Dendritic cell treated with granulocyte-macrophage colony-stimulating factor and Interleukin-4, amounts not matched to agents 40 ng/mL and 50 ng/mL, for 4 days (primary cell): Measurements from ENCODE around the gene STK40.

ENCODE experiments used
- H3K27ac Mint-ChIP-seq: one replicate; pipeline ENCODE4 v1.8.0; 2022; ENCODE audit warnings: mild to moderate bottlenecking, mixed read lengths
- H3K27me3 Mint-ChIP-seq: one replicate; pipeline ENCODE4 v1.8.0; 2022; ENCODE audit warnings: mild to moderate bottlenecking, mixed read lengths
- H3K36me3 Mint-ChIP-seq: one replicate; pipeline ENCODE4 v1.8.0; 2022; ENCODE audit warnings: low read depth, mixed read lengths
- H3K4me1 Mint-ChIP-seq: one replicate; pipeline ENCODE4 v1.8.0; 2022; ENCODE audit warnings: low read depth, mixed read lengths
- H3K4me3 Mint-ChIP-seq: one replicate; pipeline ENCODE4 v1.8.0; 2022; ENCODE audit warnings: mild to moderate bottlenecking, moderate library complexity, mixed read lengths
- H3K9me3 Mint-ChIP-seq: one replicate; pipeline ENCODE4 v1.8.0; 2022; ENCODE audit warnings: mixed read lengths
- intact Hi-C: fragments of 100-400 bp; cut with micrococcal nuclease; formaldehyde crosslinking; loops from one replicate; pipeline ENCODE4 v1.15.0; 2022

Gene STK40

DNA sequence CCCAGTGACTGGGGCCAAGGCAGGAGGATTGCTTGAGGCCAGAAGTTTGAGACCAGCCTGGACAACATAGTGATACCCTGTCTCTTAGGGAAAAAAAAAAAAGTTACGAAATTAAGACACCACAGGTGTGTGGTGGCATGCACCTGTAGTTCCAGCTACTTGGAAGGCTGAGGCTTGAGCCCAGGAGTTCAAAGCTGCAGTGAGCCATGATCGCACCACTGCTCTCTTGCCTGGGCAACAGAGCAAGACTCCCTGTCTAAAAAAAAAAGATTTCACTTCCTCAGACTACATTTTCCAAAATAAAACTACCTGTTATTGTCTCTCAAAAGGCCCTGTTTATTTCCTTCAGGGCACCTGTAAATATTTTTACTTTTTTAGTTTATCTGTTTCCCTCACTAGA, 4.7 kb upstream of the STK40 start:
- no peaks in the 10 kb centered on the region for H3K27me3 Mint-ChIP-seq
- H3K27ac Mint-ChIP-seq = peak overlapping the region; percentile 100
- H3K36me3 Mint-ChIP-seq = peaks cover 61% of the 10 kb centered on the region
- intact Hi-C loops = no loop called here
- H3K9me3 Mint-ChIP-seq = no peaks in the 10 kb centered on the region
- H3K4me3 Mint-ChIP-seq = no peak overlapping the region
- peaks cover 58% of the 10 kb centered on the region for H3K4me1 Mint-ChIP-seq

DNA sequence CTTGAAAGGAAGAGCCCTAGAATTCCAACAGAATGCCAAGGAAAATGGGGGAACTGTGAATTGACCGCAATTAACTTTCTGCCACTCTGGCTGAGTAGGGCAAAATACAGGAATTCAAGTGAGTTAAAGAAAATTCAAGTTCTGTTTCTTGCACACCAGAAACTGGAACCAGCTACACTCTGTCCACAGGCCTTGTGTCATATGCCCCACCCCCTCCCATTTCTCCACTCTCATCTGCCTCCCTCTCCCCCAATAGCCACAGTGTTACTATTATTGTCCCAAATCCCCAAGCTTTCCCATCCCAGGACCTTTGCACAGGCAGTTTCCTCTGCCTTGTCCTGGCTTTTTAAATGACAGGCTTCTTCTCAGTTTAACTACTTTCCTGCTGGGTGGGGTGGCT, 4.3 kb upstream of the STK40 start:
- no peaks in the 10 kb centered on the region for H3K27me3 Mint-ChIP-seq
- H3K4me3 Mint-ChIP-seq = no peak overlapping the region
- H3K27ac Mint-ChIP-seq = peak overlapping the region; percentile 100
- peaks cover 54% of the 10 kb centered on the region for H3K4me1 Mint-ChIP-seq
- intact Hi-C loops = loop anchor here (5.0 kb wide), 1 partner anchor 32 kb away; no protein-coding TSS in a partner anchor
- H3K9me3 Mint-ChIP-seq = no peaks in the 10 kb centered on the region
- peaks cover 62% of the 10 kb centered on the region for H3K36me3 Mint-ChIP-seq

DNA sequence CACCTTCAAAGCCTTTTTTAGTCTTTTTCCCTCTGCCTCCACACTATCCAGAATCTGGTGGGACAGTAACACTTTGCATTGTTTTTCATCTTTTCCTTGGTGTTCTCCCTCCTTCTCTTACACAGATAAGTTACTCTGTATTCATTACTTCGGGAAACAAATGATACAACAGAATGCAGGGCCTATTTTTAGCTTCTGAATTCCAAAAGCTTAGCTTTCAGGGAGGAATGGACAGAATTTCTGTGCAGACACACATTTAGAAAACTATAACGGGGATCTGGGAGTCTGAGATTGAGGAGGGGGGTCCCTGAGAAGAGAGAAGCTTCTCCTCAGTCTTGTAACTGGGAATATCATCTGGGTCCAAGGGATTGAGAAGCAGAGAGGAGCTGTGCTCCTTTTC, 3.5 kb upstream of the STK40 start:
- H3K9me3 Mint-ChIP-seq = no peaks in the 10 kb centered on the region
- H3K4me3 Mint-ChIP-seq = no peak overlapping the region
- H3K36me3 Mint-ChIP-seq = peaks cover 61% of the 10 kb centered on the region
- peak overlapping the region; percentile 100 for H3K27ac Mint-ChIP-seq
- H3K27me3 Mint-ChIP-seq = no peaks in the 10 kb centered on the region
- intact Hi-C loops = loop anchor here (5.0 kb wide), 1 partner anchor 33 kb away; no protein-coding TSS in a partner anchor
- peaks cover 57% of the 10 kb centered on the region for H3K4me1 Mint-ChIP-seq

DNA sequence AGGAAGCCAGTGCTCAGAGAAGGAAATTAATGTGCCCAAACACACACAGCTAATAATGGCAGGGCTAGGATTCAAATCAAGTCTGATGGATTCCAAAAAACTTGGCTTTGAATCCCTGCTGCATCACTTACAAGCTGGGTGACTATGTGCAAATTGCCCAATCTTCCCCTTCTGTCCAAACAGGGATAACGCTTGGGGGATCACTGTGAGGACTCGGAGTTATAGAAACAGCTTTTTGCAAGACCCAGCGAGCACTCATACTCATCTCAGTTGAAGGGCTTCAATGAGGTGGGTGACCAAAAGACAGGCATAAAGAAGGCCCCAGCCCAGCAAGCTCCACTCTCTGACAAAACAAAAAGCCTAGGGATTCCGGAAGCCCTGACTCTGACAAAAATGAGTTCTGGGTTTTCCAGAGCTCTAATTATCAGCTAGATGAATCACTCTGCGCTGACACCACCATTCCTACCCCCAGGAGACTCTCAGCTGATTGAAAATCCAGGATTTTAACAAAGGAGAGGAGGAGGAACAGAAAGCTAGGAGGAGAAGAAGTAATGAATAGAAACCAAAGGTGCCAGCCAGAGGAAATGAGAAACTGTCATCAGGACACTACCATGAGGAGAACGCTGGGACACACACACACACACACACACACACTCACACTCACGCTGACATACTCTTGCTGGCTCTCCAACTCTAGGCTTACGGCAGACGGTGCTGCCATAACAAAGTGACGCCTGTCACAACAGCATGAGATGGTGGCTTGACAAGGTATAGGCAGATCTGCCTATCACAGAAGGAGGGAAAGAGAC, 1.6 kb upstream of the STK40 start:
- H3K9me3 Mint-ChIP-seq = no peaks in the 10 kb centered on the region
- intact Hi-C loops = loop anchor here (5.0 kb wide), 1 partner anchor 35 kb away; no protein-coding TSS in a partner anchor
- no peaks in the 10 kb centered on the region for H3K27me3 Mint-ChIP-seq
- H3K36me3 Mint-ChIP-seq = peaks cover 52% of the 10 kb centered on the region
- H3K27ac Mint-ChIP-seq = peak overlapping the region; percentile 100
- peaks cover 71% of the 10 kb centered on the region for H3K4me1 Mint-ChIP-seq
- H3K4me3 Mint-ChIP-seq = peak overlapping the region; percentile 78

DNA sequence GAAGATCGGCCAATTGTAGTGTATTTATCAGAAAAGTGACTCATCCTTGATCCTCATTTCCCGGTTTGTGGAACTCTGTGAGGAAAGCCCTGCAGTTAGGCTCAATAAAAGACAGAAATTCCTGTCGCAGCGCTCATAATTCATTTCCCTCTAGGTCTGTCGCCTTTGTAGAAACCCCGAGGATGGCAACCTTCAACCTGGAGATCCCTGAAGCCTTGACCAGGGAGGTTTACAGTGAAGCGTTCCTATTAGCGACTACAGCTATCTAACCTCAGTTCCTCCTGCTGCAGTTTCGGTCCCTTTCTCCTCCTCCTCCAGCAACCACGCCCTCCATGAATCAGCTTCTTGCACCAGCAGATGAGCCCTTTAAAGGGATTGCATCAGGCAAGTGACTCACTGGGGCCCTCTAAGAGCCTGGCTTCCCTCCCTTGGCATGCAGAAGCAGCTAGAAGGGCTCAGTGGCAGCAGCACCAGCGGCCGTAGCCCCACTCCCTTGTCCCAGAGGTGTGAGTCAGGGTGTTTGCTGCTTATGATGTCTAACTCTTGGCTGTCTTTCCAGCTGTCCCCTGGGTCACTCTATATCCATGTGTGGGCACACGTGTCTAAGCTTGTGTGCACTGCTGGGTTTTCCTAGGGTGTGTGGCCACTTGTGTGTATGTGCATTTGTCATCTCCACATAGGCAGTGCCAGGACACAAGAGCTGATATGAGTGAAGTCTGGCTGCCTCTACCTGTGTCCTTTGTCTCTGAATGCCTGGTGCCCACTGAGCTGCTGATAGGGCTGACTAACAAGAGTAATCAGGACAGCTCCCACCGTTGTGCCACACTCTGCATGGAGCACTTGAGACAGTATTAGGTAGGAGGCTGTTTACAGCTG, 779 bp upstream of the STK40 start:
- Mint-ChIP-seq H3K9me3 (no peaks in the 10 kb centered on the region), H3K27ac (peak overlapping the region; percentile 100), H3K4me1 (peaks cover 74% of the 10 kb centered on the region), H3K36me3 (peaks cover 52% of the 10 kb centered on the region), H3K4me3 (peak overlapping the region; percentile 78), H3K27me3 (no peaks in the 10 kb centered on the region)
- intact Hi-C loops = loop anchor here (1.0 to 5.0 kb wide), 3 partner anchors 11 to 36 kb away; partner anchors contain the start of gene LSM10

DNA sequence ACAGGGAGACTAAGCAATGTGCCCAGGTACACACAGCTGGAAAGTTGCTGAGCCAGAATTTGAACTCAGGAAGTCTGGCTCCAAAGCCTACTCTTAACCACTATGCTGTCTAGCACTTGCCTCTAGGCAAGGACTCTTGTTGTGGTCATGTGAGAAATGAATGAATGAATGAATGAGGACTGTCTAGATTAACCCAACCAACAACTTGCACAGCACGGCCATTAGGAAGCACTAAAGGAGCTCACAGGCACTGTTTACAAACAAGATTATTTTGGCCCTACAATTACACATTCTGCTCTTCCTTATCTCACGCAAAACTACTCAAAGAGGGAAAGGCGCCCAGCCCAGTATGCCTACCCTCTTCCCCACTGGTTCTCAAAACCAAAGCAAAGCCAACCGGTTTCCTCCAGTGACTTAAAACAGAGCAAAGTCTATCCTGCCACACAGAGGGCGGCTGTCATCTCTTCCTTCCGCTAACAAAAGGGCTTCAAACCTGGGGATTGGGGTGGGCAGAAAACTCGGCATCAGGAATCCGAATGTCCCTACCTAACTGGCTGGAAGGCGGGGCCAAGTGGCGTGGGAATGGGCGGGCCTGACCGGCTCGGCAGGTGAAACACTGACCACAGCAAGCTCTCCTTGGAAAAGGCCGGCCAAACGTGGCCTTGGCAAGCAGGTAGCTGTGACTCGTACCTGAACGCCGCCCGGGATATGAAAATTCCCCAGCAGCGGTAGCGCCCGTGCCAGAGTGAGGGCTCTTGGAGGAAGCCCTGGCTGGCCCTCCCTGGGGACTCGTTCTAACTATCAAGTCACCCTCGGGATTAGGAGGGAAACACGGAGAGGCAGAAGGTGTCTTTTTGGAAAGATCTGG, 948 bp downstream of the STK40 start:
- peaks cover 74% of the 10 kb centered on the region for H3K4me1 Mint-ChIP-seq
- H3K9me3 Mint-ChIP-seq = no peaks in the 10 kb centered on the region
- H3K36me3 Mint-ChIP-seq = peaks cover 56% of the 10 kb centered on the region
- H3K27ac Mint-ChIP-seq = peak overlapping the region; percentile 100
- H3K27me3 Mint-ChIP-seq = no peaks in the 10 kb centered on the region
- peak overlapping the region; percentile 78 for H3K4me3 Mint-ChIP-seq
- intact Hi-C loops = loop anchor here (5.0 kb wide), 1 partner anchor 38 kb away; no protein-coding TSS in a partner anchor

DNA sequence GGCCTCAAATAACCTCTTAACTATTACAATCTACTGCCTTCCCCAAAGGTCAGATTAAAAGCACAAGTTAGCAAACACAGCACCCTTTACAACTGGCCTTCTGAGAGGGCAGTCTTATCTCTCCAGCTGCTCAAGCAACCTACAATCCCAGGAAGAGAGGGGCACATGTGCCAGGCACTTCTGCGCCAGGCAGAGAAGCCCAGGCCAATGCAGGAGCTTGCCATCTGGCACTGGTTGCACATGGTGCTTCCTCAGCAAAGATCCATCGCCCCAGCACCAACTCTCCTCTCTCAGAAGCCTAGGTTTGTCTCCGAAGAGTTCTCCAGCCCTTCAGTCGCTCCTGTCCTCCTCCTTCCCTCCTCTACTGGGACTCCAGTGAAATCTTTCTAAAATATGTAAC, 2.5 kb downstream of the STK40 start:
- H3K27ac Mint-ChIP-seq = peak overlapping the region; percentile 100
- peaks cover 55% of the 10 kb centered on the region for H3K36me3 Mint-ChIP-seq
- H3K4me1 Mint-ChIP-seq = peaks cover 78% of the 10 kb centered on the region
- no peaks in the 10 kb centered on the region for H3K27me3 Mint-ChIP-seq
- peak overlapping the region; percentile 25 for H3K4me3 Mint-ChIP-seq
- intact Hi-C loops = no loop called here
- no peaks in the 10 kb centered on the region for H3K9me3 Mint-ChIP-seq

DNA sequence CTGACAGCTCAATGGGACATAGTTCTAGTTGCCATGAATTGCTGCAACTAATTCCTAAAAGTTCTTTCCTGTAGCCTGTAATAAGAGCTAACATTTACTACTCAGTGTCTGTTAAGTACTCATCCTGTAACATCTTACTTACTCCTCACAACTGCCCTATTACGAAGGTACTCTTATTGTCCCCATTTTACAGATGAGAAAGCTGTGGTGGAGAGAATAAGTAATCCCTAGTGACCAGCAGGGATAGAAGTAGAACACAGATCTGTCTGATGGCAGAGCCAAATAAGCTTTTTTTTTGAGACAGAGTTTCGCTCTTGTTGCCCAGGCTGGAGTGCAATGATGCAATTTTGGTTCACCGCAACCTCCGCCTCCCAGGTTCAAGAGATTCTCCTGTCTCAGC, 3.1 kb downstream of the STK40 start:
- peaks cover 80% of the 10 kb centered on the region for H3K4me1 Mint-ChIP-seq
- peaks cover 55% of the 10 kb centered on the region for H3K36me3 Mint-ChIP-seq
- no peaks in the 10 kb centered on the region for H3K27me3 Mint-ChIP-seq
- intact Hi-C loops = no loop called here
- H3K4me3 Mint-ChIP-seq = no peak overlapping the region
- no peaks in the 10 kb centered on the region for H3K9me3 Mint-ChIP-seq
- no peak overlapping the region for H3K27ac Mint-ChIP-seq

DNA sequence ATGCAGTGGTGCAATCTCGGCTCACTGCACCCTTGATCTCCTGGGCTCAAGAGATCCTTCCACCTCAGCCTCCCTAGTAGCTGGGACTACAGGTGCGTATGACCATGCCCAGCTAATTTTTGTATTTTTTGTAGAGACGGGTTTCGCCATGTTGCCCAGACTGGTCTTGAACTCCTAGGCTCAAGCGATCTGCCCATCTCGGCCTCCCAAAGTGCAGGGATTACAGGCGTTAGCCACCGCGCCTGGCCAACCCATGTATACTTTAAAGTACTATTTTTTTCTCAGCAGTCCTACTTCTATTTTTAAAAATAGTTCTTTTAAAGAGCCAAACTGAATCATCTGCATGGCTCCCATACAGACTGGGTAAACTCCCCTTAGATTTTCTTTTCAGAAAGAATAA, 3.5 kb downstream of the STK40 start:
- intact Hi-C loops = no loop called here
- Mint-ChIP-seq H3K36me3 (peaks cover 55% of the 10 kb centered on the region), H3K4me3 (no peak overlapping the region), H3K27me3 (no peaks in the 10 kb centered on the region), H3K9me3 (no peaks in the 10 kb centered on the region), H3K27ac (no peak overlapping the region), H3K4me1 (peaks cover 79% of the 10 kb centered on the region)

DNA sequence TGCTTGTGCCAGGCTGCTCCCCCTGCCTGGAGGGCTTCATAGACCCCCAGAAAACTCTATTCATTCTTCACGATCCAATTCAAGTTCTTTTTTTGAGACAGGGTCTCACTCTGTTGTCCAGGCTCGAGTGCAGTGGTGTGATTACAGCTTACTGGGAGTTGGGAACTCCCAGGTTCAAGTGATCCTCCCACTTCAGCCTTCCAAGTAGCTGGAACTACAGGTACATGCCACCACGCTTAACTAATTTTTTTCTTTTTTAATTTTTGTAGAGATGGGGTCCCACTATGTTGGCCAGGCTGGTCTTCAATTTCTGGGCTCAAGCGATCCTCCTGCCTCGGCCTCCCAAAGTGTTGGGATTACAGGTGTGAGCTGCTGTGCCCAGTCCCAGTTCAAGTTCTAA, 4.3 kb downstream of the STK40 start:
- Mint-ChIP-seq H3K36me3 (peaks cover 56% of the 10 kb centered on the region), H3K9me3 (no peaks in the 10 kb centered on the region), H3K4me3 (no peak overlapping the region), H3K27me3 (no peaks in the 10 kb centered on the region), H3K27ac (peak overlapping the region; percentile 45), H3K4me1 (peaks cover 72% of the 10 kb centered on the region)
- intact Hi-C loops = no loop called here

DNA sequence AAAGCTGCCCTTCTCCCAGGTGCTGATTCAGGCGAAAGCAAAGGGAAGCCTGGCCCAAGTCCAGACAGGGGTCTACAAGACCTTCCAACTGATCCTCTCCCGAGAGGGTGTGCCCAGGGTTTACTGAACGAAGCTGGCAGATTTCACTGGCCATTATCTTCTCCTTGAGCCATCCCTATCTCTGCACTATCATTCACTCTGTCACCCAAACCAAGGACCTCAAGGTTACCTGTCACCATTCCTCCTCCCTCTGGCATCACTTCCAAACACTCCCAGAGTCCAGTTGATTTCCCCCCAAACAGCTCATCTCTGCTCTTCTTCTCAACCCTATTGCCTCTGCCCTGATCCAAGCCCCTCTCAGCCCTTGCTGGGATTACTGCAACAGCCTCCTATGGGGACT, 4.9 kb downstream of the STK40 start:
- H3K9me3 Mint-ChIP-seq = no peaks in the 10 kb centered on the region
- peaks cover 62% of the 10 kb centered on the region for H3K36me3 Mint-ChIP-seq
- H3K4me1 Mint-ChIP-seq = peaks cover 78% of the 10 kb centered on the region
- peak overlapping the region; percentile 45 for H3K27ac Mint-ChIP-seq
- H3K27me3 Mint-ChIP-seq = no peaks in the 10 kb centered on the region
- H3K4me3 Mint-ChIP-seq = no peak overlapping the region
- intact Hi-C loops = no loop called here

DNA sequence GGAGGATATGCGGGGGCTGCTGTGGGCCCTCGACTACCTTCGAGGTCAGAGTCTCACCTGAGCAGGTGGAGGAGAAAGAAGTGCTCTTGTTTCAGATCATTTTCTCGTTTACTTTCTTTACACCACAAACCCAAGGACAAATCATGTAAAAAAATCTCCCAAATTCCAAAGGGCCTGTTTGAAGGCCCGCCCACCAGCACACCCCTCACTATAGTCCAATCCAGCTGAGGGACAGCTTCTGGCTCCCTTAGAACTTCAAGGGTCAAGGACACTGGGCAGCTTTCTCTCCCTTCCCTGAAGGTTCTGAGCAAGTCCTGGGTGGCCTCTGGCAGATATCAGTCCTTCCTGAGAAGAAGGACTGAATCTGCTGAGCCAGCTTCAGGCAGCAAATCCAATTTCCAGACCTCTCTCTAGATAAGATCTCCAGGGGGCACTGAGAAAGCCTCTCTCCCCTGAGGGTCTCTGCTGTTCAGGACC, 5.5 kb downstream of the STK40 start:
- intact Hi-C loops = no loop called here
- Mint-ChIP-seq H3K4me3 (no peak overlapping the region), H3K9me3 (no peaks in the 10 kb centered on the region), H3K27me3 (no peaks in the 10 kb centered on the region), H3K4me1 (peaks cover 81% of the 10 kb centered on the region), H3K27ac (peak overlapping the region; percentile 45), H3K36me3 (peaks cover 61% of the 10 kb centered on the region)

DNA sequence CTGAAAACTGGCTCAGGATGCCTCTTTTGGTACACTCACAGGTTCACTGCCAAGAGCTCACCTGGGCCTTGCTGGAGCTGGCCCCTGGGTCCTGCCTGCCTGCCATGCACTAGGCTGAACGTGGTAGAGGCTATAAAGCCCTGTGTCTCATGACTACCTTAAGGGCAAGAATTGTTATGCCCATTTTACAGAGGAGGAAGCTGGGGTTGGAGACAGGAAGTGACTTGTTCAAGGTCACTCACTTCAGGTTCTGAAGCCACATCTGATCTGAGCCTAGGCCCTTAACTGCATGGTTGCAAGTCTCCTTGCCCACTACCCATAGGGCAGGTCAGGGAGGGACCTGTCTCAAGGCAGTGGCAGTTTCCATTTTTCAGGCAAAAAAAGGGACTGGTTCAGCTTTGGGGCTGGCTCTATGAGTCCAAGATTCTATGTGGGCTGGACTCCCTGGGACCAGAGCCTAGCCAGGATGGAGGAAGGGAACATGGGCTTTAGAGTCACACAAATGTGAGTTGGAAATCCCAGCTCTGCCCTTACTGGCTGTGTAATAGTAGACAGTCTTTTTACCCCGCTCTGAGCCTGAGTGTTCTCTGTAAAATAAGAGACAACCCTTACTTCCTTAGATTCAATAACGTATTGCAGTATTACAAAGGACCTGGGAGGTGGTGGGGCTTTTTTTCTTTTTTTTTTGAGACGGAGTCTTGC, 7.8 kb downstream of the STK40 start:
- no peak overlapping the region for H3K4me3 Mint-ChIP-seq
- H3K4me1 Mint-ChIP-seq = peaks cover 82% of the 10 kb centered on the region
- H3K27ac Mint-ChIP-seq = peak overlapping the region; percentile 67
- intact Hi-C loops = no loop called here
- H3K9me3 Mint-ChIP-seq = no peaks in the 10 kb centered on the region
- peaks cover 48% of the 10 kb centered on the region for H3K36me3 Mint-ChIP-seq
- no peaks in the 10 kb centered on the region for H3K27me3 Mint-ChIP-seq
